Upper lobe of right lung (tissue), 1 donor: ENCODE measurements around the gene RRP9. TPM values are rescaled to one million over a fixed set of nuclear protein-coding genes. Genes with fewer than 3 reads are reported as not detected.

Experiments
- ATAC-seq: fragments of 200-7000 bp; cut with Tn5 transposase; one replicate; pipeline ENCODE4 v1.9.1; 2020; ENCODE audit warnings: mild to moderate bottlenecking, moderate library complexity
- DNase-seq: peaks from one replicate; pipeline ENCODE4 v3.0.0-alpha.2; 2020
- H3K27ac ChIP-seq: fragments of 200-600 bp; one replicate; pipeline ENCODE4 v1.8.0; 2022
- H3K27me3 ChIP-seq: fragments of 200-600 bp; one replicate; pipeline ENCODE4 v1.8.0; 2022; ENCODE audit warnings: mild to moderate bottlenecking
- H3K36me3 ChIP-seq: fragments of 200-600 bp; one replicate; pipeline ENCODE4 v1.8.0; 2022
- H3K4me1 ChIP-seq: fragments of 200-600 bp; one replicate; pipeline ENCODE4 v1.8.0; 2022
- H3K4me3 ChIP-seq: fragments of 200-600 bp; one replicate; pipeline ENCODE4 v1.8.0; 2022; ENCODE audit warnings: mild to moderate bottlenecking
- H3K9me3 ChIP-seq: fragments of 200-600 bp; one replicate; pipeline ENCODE4 v1.8.0; 2022
- intact Hi-C: fragments of 100-400 bp; cut with DNase I; formaldehyde crosslinking; loops from one replicate; pipeline ENCODE4 v1.11.0; 2022
- total RNA-seq: library from RNA; stranded (reverse); fragmentation: NEBNext Ultra II Directional; extraction: Animal tissue kit (Norgen Biotek cat#: 25700); gene quantifications from one replicate; pipeline ENCODE4 v1.2.1, GENCODE V29; 2021
- TF ChIP-seq, protein P1 (sequence below): fragments of 200-600 bp; IDR thresholded peaks from one replicate; pipeline ENCODE4 v1.8.0; 2022; ENCODE audit warnings: antibody characterized with exemption
- donor health status: DM: no; HTN: yes; CAD: no; lungs with severe emphysema.

RRP9 gene
- total RNA-seq, 1 donor from 2014 or later: 20.6 TPM

GRCh38 chr3:51985063-51985462 lies 43.4 kb upstream of the RRP9 start:
- no peak for DNase-seq
- Histone ChIP-seq H3K36me3 (no peaks in the 10 kb centered on the region), H3K27me3 (no peaks in the 10 kb centered on the region), H3K4me3 (no peak overlapping the region), H3K27ac (peak overlapping the region; percentile 93), H3K9me3 (no peaks in the 10 kb centered on the region), H3K4me1 (peaks cover 24% of the 10 kb centered on the region)
- intact Hi-C loops: no loop called here
- no peak for ATAC-seq
- TF ChIP-seq, protein P1, sequence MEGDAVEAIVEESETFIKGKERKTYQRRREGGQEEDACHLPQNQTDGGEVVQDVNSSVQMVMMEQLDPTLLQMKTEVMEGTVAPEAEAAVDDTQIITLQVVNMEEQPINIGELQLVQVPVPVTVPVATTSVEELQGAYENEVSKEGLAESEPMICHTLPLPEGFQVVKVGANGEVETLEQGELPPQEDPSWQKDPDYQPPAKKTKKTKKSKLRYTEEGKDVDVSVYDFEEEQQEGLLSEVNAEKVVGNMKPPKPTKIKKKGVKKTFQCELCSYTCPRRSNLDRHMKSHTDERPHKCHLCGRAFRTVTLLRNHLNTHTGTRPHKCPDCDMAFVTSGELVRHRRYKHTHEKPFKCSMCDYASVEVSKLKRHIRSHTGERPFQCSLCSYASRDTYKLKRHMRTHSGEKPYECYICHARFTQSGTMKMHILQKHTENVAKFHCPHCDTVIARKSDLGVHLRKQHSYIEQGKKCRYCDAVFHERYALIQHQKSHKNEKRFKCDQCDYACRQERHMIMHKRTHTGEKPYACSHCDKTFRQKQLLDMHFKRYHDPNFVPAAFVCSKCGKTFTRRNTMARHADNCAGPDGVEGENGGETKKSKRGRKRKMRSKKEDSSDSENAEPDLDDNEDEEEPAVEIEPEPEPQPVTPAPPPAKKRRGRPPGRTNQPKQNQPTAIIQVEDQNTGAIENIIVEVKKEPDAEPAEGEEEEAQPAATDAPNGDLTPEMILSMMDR: no peak

- Histone ChIP-seq H3K27ac (peak overlapping the region; percentile 93), H3K36me3 (no peaks in the 10 kb centered on the region), H3K27me3 (no peaks in the 10 kb centered on the region), H3K4me3 (no peak overlapping the region), H3K9me3 (no peaks in the 10 kb centered on the region), H3K4me1 (peaks cover 24% of the 10 kb centered on the region)
- DNase-seq (no peak), ATAC-seq (no peak)
- intact Hi-C loops: no loop called here
- TF ChIP-seq, protein P1: no peak
These were observed 42.6 kb upstream of the RRP9 start for GRCh38 chr3:51984269-51984647.

DNA sequence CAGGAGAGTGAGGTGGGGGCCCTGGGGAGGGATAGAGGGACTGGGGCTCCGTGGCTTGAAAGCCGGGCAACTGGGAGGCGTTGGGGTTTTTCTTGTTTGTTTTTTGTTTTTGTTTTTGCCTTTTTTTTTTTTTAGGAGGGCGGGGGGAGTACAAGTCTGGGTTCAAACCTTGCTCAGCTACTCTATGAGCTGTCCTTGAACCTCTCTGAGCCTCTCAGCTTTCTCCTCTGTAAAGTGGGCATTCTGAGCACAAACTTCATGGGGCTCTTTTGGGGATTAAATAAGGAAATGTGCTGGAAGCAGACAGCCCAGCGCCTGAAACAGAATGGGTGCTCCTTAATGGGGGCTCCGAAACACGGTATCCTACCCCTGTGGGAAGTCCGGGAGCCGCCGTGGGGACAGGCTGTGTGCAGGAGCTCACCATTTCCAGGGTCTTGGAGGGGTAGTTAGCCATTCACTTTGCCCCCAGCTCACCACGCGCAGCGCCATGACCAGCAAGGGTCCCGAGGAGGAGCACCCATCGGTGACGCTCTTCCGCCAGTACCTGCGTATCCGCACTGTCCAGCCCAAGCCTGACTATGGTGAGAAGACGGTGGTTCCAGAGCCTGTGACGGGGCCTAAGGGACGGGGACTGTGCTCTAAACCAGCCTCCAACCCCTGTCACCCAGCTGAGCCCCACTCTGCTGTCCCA lies 42.0 kb upstream of the RRP9 start:
- intact Hi-C loops: no loop called here
- no peaks in the 10 kb centered on the region for H3K27me3 ChIP-seq
- H3K36me3 ChIP-seq: no peaks in the 10 kb centered on the region
- ATAC-seq (no peak), DNase-seq (no peak)
- peak overlapping the region; percentile 70 for H3K4me3 ChIP-seq
- peak overlapping the region; percentile 93 for H3K27ac ChIP-seq
- TF ChIP-seq, protein P1: no peak
- peaks cover 24% of the 10 kb centered on the region for H3K4me1 ChIP-seq
- H3K9me3 ChIP-seq: no peaks in the 10 kb centered on the region

DNA sequence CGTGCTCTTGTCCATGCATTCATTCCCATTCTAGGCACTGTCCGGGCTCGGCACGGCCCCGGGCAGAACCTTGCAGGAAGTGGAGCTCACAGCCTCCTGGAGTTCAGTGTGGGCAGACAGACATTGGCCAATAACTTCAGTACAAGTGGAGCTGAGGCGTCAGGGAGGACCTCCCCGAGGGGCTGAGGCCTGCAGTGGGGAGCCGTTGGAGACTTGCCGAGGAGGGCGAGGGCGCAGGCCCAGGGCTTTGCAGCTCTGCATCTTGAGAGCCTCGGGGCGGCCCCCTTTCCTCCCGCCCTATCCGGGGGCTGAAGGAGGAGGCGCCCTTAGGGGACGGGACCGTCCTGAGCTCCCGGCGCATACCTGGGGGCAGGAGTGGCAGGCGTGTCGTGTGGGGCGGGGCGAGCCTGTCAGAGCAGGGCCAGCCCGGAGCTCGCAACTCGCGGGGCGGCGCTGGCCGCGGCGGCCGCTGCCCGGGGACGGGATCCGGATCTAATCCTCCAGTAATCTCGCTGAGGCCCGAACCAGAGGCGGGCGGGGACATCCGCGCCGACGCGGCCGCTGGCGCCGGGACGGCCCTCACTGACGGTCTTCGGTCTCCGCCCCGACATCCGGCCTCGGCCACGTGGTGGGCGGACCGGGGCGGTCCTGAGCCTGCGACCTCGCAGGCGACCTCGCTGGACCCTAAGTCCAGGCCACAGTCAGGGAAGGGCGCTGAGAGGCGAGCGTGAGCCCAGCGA lies 41.3 kb upstream of the RRP9 start, which contains the start of gene ACY1:
Gene ACY1 (plus strand): TSS at position 698 of the 740 bp plus-strand sequence. CDS start 530 bp downstream, outside the sequence.
- peaks cover 24% of the 10 kb centered on the region for H3K4me1 ChIP-seq
- H3K9me3 ChIP-seq: no peaks in the 10 kb centered on the region
- peak within 1 kb of the TSS; percentile 93 for H3K27ac ChIP-seq
- no peaks in the 10 kb centered on the region for H3K27me3 ChIP-seq
- H3K36me3 ChIP-seq: no peaks in the 10 kb centered on the region
- H3K4me3 ChIP-seq: peak within 1 kb of the TSS; percentile 70
- ATAC-seq (peak; percentile 92), DNase-seq (peak; percentile 96)
- TF ChIP-seq, protein P1: no peak
- intact Hi-C loops: no loop called here

GRCh38 chr3:51982352-51982837 lies 40.7 kb upstream of the RRP9 start:
- TF ChIP-seq, protein P1: peak; percentile 50
- Histone ChIP-seq H3K27ac (peak overlapping the region; percentile 93), H3K27me3 (no peaks in the 10 kb centered on the region), H3K4me1 (peaks cover 24% of the 10 kb centered on the region), H3K4me3 (peak overlapping the region; percentile 70), H3K9me3 (no peaks in the 10 kb centered on the region), H3K36me3 (no peaks in the 10 kb centered on the region)
- DNase-seq: peak; percentile 76
- intact Hi-C loops: no loop called here
- ATAC-seq: peak; percentile 46
